ENCODE measurements around the gene FLG2.
"Not testable (repeated sequence)": the region's sequence is repeated elsewhere in the genome, so short reads cannot be mapped to it uniquely, and the experiment has no call there.

Gene FLG2

DNA sequence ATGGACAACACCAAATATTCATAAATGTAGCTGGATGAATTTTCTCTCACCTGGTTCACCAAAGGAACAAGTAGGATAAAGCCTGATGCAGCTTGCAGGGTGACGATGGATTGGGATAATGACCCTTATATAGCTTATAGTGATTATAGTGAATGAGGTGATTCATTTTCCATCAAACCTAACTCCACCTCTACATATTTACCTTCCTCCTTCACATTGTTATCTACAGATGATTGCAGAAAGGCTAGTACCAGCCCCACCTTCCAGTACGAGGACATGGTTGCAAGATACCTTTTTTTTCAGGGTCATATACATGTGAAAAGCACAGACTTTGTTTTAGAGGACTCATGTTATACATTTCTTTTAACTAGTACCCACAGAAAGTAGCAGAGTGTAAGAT, at the start of gene FLG2:
Gene FLG2, minus strand, starts transcription at position 101 of the 400 bp plus-strand sequence. CDS start 1,122 bp downstream, outside the sequence.
- no peak for DNase-seq

DNA sequence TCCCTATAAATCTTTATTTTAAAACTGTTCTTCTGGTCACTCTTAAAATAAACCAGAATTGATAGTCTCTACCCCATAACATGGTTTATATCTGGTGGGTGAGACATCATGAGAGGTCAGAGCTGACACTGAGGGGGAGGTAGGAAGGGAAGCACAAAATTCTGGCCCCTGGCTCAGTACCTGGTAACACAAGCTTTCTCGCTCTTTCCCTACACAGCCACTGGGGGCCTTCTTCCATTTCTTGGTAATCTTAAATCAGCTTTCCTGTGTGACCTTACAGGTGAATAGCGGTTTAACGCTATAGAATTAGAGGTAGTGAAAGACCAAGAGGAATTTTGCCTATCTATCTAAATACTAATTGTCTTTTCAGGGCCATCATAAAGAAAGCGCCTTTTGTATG, 48.9 kb upstream of the FLG2 start:
- no peak for DNase-seq

DNA sequence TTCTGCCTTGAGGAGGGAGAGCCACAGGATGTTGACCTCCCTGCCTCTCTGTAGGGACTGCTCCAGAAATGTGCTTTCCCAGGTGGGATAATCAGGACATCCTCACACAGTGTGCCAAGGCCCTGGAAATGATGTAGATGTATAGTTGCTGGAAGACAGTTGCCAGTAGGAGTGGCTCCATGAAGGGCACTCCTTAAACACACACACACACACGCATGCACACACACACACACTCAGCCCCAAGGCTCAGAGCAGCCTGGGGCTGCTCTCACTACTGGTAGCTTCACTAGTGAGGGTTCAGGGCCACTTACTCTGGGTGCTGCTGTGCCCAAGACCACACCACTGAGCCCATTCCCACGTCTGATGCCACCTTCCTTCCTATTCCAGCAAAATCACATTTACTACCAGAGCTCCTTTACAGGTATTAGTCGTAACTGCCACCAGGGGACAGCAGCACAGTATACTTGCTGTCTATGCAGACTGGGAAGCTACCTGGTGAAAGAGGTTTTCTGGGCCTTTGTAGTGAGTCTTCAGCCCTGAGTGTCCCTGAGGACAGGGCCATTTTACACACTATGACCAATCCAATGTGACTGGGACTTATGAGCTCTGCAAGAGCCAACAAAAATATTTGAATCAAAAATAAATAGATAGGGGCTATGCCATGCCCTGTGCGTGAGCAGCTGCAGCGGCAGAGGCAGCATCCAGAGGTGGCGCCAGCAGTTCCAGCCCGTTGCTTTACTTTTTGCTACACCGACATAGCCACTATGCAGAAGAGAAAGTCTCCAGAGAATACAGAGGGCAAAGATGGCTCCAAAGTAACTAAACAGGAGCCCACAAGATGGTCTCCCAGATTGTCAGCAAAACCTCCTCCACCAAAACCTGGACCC, 39.2 kb upstream of the FLG2 start:
- no peak for DNase-seq

DNA sequence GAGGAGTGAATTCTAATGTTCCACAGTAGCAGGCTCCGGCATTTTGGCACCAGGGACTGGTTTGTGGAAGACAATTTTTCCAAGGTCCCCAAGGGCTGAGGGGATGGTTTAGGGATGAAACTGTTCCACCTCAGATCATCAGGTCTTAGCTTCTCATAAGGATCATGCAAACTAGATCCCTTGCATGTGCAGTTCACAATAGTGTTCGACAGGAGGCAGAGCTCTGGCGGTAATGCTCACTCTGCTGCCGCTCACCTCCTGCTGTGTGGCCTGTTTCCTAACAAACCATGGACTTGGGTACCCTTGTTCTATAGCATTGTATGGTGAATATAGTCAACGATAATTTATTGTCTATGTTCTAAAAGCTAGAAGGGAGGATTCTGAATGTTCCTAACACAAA, 37.7 kb upstream of the FLG2 start:
- DNase-seq, result no peak

DNA sequence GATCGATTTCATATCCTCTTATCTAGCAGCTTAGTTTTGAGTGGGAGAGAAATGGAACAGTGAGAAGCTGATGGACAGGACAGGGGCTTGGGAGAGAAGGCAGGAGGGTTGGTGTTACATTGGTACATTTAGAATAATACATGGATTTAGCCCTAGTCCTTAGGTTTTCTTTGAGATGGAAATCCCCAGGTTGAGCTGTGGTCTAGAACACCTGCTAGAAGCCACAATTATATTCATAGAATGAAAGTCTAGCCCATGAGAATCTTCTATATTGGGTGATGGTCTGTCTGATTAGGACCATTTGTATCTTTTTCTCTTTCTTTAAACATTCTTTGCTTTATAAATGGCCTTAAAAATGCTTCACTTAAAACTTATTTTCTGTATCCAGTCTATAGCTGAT, 34.3 kb upstream of the FLG2 start:
- no peak for DNase-seq

DNA sequence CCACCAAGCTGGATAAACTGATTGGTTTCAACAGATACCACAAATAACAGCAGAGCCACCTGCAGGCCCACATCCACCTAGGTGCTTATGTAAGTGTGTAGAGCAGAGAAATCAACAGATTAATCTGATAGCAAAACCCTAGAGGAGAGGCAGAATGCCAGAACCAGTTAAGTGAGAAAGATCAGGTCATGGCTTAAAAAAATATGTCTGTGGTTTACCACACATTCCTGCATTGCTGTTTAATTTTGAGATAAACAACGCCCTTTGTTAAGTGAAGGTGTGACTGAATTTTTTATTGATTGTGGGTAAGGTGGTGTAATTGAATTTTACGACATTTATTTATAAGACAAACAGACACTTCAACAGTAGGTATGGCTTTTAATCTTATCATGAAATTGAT, 33.1 kb upstream of the FLG2 start:
- no peak for DNase-seq

DNA sequence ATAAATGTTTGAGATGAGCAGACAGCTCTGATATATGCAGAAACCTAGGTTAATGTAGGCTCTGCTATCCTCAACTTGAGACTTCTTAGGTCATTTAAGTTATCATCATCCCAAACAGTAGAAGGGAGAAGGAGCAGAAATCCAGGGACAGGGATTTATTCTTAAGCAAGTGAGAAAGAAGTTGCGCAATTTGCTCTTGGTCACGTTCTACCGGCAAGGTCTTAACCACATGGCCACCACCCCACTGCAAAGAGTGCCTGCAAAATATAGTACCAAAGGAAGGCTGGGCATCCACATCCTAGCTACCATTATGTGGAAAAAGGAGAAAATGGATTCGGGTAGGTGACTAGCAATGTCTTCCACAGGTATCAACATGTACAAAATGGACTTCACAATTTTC, 29.1 kb upstream of the FLG2 start:
- DNase-seq, result no peak

DNA sequence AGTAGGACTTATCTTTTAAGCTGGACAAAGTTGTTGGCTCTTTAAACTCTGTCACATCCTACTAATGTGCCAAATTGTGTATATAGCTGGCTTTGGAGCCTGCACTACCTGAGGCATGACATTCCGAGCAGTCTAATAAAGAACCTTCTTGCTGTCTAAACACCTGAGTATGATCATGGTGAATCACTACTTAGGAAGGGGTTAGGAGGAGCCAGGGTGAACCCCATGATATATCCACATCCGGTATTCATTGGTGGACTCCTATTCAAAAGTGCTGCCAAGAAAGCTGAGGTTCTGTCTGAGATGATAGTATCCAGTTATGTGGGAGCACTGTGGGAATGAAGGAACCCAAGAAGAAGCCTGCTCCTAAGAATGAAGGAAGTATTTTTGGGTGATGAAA, 27.1 kb upstream of the FLG2 start:
- DNase-seq, result no peak

DNA sequence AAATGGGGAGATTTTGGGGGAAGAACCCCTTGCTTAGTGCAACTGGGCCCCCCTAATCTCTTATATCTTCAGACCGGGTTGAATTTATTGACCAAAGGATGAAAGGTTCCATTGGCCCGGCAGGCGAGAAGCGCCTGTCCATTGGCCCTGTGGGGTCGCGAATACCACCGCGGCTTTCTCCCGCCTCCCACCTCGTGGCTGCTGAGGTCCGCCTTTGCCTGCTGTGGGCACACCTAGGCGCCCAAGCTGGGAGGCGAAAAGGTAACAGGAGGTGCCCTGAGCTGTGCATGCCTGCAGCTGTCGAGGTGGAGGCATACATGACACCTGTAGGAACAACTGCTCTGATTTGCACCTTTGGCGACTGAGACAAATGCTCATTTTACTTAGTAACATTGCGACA, 21.1 kb upstream of the FLG2 start:
- no peak for DNase-seq

DNA sequence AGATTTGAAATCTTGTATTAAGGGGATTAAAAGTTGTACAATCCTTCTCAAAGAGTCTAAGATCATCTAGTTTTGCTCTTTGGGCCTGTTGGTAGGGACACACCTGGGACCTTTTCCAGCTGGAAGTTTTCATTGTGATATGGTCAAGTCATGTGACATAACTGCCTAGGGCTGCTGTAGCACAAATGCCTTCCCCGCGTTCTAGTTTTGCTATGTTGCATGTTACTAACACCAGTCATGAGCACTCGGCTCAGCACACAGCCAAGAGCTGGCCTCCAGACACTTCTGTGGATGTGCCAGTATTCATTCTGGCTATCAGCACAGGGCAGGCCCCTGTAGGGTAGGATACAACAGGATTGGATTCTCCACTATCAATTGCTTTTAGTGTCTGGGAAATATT, 14.6 kb upstream of the FLG2 start:
- no peak for DNase-seq

DNA sequence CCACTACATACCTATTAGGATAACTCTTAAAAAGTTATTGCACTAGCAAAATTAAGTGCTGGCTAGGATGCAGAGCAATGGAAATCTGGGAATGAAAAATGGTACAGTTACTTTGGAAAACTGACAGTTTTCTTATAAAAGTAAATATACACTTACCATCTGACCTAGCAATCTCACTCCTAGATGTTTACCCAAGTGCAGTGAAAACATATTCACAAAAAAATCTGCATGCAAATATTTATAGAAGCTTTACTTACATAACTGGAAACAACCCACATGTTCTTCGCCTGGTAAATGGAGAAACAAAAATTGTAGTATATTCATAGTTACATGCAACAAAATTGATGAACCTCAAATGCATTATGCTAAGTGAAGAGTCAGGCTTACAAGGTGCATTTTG, 12.9 kb upstream of the FLG2 start:
- no peak for DNase-seq

DNA sequence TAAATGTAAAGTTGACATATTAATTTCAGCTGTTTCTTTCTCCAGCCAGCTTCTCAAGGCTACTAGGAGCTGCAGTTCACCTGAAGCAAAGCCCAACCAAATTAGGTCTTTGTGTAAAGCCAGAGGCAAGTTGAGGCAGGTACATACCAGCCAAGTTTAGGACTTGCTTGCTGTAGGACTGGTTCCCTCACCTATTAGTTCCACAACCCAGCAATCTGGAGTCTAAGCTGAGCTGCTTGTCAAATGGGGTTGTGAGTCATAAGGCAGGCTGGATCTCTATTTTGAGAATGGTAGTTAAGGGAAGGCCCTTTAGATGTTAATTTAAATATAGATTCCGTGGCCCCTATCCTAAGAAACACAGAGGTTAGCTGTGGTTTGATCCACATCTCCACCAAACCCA, 7.6 kb upstream of the FLG2 start:
- no peak for DNase-seq

DNA sequence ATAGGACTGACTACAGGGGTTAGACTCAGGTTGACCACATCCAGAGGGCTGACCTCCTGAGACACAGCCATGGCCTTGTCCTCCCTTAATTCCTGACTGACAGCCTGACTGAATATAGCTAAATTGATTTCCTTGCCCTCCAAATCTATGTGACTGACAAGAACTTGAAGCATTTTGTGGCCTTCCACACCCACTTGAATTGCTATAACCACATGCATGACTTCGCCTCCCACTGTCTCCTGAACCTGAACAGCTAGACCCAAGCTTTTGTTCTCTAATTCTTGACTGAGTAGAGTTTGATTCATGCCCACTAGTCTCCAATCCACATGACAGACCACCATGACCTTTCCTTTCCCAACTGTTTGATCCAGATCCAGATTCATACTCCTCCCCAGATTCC, 3.1 kb downstream of the FLG2 start:
- DNase-seq, result no peak

DNA sequence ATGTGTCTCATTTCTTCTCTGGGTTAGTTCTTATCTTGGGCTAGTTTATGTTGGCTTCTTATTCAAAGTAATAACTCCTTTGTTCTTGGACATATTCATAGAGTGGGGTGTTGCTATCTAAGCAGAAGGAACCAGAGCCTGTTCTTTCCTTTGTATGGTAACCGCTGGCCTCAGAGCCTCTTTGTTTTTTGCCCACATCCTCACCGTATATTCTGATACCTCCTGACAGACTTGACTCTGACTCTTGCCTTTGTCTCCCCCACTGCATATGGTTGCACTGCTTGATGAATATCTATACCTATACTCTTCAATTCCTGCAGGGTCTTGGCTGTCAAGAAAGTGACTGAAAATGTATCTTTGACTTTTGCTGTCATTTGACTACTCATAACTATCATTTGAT, 10.2 kb downstream of the FLG2 start:
- no peak for DNase-seq

DNA sequence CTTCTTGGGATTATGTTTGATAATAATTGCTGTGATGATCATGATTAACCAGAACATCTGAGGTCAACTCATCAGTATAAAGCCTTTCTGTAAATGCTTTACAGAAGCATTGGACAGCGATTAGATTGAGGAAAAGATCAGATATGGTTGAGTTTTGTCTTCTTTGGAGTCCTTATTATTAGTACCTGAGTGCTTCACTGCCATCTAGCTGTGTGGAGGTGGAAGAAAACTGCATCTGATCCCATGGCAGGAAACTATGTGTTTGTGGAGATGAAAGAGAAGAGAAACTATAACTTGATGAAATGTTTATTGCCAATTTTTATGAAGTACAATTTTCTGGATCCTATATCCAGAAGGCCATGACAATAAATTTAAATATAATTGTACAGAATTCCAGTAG, 11.4 kb downstream of the FLG2 start:
- DNase-seq, result no peak

DNA sequence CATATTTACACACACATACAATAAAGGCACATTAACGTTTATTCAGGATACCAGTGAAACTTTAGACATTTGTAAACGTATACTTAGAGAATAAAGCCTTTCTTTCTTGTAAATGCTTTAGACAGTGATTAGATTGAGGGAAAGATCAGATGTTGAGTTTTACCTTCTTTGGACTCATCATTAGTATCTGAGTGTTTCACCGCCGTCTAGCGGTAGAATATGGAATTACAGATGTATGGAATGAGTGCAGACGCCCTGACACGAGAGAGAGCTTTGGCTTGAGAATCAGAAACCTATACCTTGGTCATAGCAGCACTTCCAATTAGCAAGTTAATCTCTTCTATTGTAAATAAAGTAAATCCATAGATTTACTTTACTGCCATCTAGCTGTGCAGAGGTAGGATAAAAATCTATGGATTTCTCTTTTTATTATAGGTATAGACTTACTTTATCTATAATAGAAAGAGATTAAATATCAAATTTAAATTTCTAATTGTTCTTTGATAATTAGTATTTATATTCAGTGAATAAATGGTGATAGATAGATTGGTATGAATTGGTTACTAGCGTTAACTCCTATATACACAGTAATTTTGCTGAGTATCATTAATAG, 12.6 kb downstream of the FLG2 start:
- peak; percentile 56 for DNase-seq

DNA sequence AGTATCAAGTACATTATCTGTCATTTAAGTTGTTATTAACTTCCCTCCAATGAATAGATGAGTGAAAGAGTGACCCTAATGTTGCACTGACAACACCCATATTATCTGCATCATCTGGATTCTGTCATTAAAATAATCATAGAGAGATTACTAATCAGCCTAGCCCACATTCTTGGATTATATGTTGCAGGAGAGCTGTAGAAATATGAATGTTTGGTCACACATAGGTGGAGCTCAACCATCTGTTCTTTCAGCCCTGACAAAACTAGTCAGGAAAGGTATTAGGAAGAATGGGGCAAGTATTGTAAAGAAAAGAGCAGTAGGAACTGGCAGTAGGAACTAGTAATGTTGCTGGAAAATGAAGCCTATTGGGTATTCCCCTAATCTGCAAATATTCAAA, 15.4 kb downstream of the FLG2 start:
- no peak for DNase-seq

DNA sequence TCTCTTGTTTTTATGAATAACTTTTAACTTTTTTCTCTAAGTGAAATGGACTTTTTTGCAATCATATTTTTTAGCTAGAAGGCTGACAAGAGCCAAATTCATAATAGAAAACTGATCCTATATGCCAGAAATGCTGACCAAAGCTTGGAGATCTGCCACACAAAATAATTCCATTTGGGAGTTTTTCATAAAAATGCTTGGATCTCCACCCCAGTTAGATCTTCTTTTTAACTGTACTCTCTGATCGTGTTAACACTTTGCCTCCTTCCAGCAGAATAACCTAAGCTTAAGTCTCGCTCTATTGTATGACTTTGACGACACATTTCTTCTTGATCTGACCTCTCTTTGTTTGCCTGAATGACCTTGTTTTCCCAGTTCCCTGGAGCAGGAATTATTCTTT, 16.8 kb downstream of the FLG2 start:
- no peak for DNase-seq

DNA sequence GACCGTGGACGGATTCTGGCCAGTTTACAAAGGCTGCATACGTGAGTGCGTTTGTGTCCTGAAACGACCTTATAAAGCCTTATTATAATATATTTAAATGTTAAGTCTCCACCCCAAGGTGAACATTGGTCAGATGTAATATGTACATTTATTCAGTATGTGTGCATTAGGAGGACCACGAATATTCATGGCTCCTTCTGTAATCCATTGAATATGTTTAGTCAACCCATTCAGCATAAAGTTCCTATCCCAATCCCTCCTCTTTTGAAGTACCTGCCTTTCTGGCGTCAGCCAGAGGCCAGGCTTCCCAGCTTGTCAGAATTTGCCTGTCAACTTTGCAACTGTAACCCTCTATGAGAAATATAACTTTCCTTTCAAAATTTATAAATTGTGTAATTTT, 24.4 kb downstream of the FLG2 start:
- DNase-seq, result no peak

DNA sequence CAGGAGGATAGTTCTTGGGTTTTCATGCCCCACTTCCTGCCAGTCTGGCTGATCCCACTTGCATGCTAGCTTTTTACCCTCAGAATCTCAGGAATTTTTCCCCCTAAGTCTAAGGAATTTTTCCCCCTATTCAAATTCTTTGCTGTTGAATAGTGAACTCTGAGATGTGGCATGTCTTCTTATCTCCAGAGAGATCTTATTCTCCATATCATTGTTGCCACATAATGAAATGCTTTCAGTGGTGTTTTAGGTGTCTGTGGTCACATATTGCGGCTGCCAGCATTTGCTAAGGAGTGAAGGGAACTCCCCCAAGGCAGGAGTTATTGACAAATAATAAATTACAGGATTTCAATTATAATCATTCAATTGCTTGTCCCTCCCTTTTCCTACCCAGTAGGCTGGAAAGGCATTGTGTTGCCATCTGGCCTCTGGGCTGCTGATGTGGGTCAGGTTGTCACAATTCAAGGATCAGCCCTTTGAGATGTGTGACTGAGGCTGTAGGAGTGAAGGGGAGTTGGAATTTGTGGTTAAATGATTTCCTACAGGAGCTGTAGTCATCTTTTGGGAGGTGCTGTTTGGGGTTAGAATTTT, 30.9 kb downstream of the FLG2 start:
- no peak for DNase-seq

DNA sequence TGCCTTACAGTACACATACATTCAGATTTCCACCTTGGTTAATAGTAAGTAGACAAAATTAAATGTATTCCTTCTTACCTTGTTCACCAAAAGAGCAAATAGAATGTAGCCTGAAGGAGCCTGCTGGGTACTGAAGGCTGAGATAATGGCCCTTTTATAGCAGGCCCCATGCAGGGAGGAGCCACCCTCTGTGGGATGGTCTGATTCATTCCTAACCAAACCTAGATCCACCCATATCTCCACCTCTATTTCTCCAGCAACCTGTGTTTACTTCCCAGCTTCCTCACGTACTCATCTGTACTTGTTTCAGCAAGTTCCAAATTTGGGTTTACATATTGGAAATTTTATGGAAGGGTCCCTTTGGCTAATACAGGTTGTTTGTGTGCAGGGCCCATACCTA, 34.7 kb downstream of the FLG2 start, which contains the start of gene FLG:
Gene FLG, minus strand, starts transcription at position 129 of the 400 bp plus-strand sequence. CDS start 9,783 bp downstream, outside the sequence.
- no peak for DNase-seq

DNA sequence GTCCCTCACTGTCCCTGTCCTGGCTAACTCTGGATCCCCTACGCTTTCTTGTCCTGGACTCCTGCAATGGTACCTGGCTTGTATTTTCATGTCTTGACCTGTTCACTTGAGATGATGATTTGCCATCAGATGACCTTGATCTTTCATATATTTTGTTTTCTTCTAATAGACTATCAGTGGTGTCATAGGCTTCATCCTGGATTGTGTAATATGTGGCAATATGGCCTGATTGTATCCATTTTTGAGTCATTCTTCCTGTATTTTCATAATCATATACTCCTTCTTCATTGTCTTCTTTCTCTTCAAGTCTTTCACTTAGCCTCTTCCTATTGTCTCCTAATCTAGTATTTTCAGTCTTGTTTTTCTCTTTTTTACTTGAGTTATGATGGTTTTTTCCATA, 45.8 kb downstream of the FLG2 start:
- no peak for DNase-seq

DNA sequence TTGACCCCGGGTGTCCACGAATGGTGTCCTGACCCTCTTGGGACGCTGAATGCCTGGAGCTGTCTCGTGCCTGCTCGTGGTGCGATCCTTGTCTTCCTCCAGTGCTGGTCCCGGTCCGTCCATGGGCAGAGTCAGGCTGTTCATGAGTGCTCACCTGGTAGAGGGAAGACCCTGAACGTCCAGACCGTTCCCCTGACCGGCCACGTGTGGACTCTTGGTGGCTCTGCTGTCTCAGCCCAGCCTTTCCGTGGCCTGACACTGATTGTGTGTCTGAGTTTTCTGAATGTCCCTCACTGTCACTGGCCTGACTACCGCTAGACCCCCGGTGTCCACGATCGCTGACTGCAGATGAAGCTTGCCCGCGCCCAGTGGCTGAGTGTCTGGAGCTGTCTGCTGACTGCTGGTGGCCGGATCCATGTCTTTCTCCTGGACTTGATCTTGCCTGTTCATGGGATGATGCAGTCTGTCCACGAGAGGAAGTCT, 46.4 kb downstream of the FLG2 start:
- no peak for DNase-seq

DNA sequence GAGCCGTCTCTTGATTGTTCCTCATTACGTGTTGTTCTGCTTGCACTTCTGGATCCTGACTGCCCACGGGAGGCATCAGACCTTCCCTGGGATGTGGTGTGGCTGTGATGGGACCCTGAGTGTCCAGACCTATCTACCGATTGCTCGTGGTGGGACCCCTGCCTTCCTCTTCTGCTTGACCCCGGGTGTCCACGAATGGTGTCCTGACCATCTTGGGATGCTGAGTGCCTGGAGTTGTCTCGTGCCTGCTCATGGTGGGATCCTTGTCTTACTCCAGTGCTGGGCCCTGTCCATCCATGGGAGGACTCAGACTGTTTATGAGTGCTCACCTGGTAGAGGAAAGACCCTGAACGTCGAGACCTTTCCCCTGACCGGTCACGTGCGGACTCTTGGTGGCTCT, 47.6 kb downstream of the FLG2 start:
- not testable (repeated sequence) for DNase-seq

All from NCI-H345 (cell line).